ENCODE measurements around the gene NHLRC2.
"Not testable (repeated sequence)": the region's sequence is repeated elsewhere in the genome, so short reads cannot be mapped to it uniquely, and the experiment has no call there.

Gene NHLRC2, protein sequence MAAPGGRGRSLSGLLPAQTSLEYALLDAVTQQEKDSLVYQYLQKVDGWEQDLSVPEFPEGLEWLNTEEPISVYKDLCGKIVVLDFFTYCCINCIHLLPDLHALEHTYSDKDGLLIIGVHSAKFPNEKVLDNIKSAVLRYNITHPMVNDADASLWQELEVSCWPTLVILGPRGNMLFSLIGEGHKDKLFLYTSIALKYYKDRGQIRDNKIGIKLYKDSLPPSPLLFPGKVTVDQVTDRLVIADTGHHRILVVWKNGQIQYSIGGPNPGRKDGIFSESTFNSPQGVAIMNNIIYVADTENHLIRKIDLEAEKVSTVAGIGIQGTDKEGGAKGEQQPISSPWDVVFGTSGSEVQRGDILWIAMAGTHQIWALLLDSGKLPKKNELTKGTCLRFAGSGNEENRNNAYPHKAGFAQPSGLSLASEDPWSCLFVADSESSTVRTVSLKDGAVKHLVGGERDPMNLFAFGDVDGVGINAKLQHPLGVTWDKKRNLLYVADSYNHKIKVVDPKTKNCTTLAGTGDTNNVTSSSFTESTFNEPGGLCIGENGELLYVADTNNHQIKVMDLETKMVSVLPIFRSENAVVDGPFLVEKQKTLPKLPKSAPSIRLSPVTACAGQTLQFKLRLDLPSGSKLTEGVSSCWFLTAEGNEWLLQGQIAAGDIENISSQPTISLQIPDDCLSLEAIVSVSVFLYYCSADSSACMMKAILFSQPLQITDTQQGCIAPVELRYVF

DNA sequence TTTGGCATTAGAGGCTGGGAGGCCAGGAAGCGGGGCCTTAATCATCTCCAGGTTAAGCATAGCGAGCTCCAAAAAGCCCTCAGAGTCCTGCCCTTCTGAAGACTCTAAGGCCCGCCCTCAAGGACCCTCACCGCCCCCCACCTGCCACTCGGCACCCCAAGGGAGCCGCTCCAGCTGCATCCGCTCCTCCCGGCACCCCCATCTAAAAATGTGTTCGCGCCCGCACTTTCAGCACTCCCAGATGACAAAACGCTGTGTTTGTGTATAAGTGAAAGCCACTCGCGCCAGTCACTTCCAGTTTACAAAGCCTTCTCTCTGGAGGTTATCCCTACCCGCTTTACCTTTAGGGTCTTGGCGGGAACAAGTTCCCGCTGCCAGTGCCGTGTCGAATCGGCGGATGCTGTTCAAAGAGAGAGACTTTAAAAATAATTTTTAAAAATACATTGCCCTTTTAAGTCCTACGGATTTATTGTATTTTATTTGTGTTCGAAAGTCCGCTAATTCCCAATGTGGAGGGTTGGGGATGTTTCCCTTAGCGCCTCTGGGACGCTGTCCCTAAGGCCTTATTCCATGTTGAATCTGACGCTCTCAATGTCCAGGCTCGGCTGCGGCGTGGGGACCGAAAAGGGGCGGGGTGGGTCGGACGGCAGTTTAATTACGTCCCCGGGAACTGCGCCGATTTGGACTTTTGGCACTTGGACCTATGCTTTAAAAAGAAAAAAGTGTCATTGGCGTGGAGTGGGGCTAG lies at the start of gene NHLRC2, which contains the start of gene DCLRE1A:
TSS of gene NHLRC2 (plus strand) at position 649 of the 748 bp plus-strand sequence. CDS start 212 bp downstream, outside the sequence.
TSS of gene DCLRE1A (minus strand) at position 70 of the 748 bp plus-strand sequence. CDS start 900 bp downstream, outside the sequence.
- peak; percentile 40 to 64 (median 40) for DNase-seq (ENCODE audit: low read depth in 3 of 3)

DNA sequence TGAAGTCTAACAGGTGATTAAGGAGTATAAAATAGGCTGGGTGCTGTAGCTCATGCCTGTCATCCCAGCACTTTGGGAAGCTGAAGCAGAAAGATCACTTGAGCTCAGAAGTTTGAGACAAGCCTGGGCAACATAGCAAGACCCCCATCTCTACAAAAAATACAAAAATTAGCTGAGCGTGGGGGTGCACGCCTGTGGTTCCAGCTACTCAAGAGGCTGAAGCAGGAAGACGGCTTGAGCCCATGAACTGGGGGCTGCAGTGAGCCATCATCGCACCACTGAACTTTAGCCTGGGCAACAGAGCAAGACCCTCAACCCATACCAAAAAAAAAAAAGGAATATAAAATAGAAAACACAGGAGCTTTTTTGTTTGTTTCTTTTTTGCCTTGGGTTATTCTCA lies 48.0 kb upstream of the NHLRC2 start:
- DNase-seq (ENCODE audit: low read depth in 3 of 3) = no peak

DNA sequence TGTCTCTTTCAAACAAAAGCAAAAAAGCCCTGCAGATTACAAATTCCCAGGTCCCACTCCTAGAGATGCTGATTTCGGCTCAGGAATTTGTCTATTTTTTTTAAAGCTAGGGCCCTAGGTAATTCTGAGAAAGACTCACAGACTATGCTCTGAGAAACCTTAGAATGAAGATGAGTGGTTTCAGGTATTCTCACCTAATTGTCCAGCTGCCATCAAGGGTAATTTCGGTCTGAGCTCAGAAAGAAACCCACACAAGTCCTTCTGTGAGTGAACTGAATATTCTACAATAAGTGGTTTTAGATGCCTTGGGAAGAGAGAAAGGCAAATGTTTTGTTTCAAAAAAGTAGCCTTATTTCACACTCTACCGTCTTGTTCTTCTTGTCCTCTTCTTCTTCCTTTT lies 46.3 kb upstream of the NHLRC2 start:
- DNase-seq (ENCODE audit: low read depth in 3 of 3) = no peak

DNA sequence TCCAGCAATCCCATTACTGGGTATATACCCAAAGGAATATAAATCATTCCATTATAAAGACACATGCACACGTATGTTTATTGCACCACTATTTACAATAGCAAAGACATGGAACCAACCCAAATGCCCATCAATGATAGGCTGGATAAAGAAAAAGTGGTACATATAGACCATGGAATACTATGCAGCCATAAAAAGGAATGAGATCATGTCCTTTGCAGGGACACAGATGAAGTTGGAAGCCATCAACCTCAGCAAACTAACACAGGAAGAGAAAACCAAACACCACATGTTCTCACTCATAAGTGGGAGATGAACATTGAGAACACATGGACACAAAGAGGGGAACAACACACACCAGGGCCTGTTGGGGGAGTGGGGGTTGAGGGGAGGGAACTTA lies 39.8 kb upstream of the NHLRC2 start:
- DNase-seq (ENCODE audit: low read depth in 3 of 3) = not testable (repeated sequence)

DNA sequence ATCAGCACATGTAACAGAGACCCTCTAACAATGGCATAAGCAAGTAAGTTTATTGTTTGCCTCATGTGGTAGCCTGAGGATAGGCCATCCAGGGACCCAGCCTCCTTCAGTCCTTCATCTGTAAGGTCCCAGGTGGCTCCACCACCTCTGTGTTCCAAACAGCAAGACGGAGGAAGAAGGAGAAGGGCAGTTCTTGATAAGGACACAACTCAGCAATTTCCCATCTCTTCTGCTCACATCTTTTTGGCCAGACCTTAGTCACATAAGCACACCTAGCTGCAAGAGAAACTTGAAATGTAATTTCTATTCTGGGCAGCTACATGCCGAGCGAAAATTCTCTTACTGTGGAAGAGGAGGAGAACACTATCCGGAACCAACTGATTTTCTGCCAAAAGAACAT lies 34.5 kb upstream of the NHLRC2 start:
- no peak for DNase-seq (ENCODE audit: low read depth in 3 of 3)

DNA sequence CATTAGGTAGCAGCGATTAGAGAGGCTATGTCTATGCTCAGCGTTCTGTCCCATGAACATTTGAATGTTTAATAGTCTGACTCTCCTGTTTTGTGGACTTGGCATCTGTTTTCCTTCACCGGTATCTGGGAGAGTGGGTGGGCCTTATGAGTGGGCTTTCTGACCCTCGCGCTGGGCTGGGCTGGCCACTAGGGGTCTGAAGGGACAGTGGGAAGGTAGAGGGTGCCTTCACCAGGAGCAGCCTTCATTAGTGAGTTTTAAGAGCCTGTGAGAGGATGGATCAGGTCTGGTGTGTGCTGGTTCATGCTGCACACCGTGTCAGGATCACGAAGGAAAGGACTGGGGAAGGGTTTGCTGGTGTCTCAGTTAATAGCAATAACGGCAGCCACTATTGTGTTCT lies 34.0 kb upstream of the NHLRC2 start:
- DNase-seq (ENCODE audit: low read depth in 3 of 3) = no peak

DNA sequence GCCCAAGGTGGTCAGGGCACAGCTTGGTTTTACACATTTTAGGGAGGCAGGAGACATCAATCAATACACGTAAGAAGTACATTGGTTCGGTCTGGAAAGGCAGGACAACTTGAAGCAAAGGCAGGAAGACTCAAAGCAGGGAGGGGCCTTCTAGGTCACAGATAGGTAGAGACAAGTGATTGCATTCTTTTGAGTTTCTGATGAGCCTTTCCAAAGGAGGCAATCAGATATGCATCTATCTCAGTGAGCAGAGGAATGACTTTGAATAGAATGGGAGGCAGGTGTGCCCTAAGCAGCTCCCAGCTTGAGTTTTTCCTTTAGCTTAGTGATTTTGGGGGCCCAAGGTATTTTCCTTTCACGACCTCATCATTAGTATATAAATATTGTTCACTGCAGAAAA lies 33.2 kb upstream of the NHLRC2 start:
- DNase-seq (ENCODE audit: low read depth in 3 of 3) = not testable (repeated sequence)

DNA sequence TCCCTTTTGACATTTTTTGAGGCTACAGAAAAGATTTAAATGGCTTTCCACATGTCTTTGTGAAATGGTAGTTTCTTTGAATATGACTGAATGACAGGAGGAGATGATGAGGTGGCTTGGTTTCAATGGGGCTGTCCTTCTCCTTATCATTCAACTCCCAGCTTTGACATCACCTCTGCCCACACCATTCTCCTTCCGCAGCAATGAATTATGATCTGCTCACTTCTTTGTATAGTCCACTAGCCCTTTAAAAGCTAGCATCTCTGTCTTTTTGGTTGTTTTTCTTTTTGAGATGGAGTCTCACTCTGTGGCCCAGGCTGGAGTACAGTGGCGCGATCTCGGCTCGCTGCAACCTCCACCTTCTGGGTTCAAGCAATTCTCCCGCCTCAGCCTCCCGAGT lies 32.3 kb upstream of the NHLRC2 start:
- no peak for DNase-seq (ENCODE audit: low read depth in 3 of 3)

DNA sequence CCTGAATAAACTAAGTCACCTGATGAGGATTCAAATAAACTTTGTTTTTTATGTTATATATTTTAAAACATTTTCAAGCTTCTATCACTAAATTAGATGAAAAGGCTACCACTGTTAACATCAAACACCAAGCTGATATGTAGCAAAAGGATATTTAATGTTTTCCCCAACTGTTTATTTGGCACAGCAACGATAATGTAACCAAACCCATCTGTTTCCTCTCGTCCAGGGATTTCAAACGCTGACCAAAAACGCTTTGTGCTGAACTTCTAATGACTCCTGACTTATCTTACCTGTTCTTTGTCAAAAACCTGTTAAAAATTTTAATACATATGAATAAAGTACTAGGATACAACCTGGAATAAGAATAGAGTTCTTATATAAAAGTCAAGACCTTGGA lies 31.1 kb upstream of the NHLRC2 start:
- DNase-seq (ENCODE audit: low read depth in 3 of 3) = no peak

DNA sequence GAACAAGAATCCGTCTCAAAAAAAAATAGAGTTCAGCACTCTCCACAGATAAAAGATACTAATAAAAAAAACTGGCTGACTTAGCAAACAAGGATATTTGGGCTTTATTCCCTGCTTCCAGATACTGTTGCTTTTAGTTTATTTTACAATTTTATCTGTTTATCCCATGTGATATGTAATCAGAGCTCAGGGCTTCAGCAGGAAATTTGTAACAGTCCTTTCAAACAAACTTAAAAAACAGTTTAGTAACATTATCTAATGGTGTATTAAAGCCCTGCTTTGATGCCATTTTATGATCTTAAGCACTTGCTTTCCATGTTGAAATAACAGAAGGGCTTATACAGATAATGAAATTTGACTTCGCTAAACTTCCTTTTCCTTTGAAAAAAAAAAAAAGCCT lies 28.7 kb upstream of the NHLRC2 start:
- no peak for DNase-seq (ENCODE audit: low read depth in 3 of 3)

DNA sequence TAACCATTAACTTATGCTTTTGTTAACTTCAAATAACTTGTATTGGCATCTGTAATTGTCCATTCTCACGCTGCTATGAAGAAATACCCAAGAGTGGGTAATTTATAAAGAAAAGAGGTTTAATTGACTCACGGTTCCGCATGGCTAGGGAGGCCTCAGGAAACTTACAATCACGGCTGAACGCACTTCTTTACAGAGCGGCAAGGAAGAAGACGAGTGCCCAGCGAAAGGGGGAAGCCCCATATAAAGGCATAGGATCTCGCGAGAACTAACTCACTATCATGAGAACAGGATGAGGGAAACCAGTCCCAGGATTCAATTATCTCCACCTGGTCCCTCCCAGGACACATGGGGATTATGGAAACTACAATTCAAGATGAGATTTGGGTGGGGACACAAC lies 25.9 kb upstream of the NHLRC2 start:
- not testable (repeated sequence) for DNase-seq (ENCODE audit: low read depth in 3 of 3)

DNA sequence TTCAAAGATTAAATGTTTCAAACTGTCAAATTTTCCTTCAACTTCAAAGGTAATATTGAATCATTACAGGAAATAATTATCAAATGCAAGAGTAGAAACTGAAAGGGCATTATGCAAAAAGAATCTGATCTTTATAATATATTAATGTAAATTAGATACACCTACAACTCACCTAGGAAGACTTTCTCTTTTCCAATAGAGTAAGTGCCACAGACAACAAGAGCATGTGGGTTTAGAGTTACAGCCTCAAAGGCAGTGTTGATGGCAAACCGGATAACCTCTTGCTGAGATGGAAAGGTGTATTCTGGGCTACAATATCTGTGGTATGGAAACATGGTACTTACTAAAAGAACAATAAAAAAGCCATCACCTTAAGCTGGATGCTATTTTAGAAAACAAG lies 12.3 kb upstream of the NHLRC2 start:
- DNase-seq (ENCODE audit: low read depth in 3 of 3) = no peak

DNA sequence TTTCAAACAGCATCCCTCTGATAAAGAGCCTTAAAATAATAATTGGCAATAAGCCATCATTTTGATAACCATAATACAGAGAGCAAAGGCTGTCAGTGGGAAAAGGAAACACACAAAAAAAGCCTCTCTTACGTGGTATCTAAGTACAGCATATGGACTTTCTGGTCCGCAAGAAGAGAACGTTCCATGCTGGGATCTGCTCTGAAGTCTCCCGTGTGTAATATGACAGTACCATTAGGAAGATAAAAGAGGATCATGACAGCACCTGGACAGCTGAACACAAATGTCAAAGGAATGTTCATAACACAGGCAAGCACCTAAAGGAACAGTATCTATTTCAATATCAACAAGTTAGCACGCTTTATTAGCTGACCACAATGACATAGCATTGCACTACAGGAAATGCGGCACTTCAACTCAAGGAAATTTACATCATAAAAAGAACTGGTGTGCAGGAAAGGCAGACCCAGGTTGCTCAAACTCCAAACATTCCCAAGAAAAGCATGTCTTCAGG lies 10.4 kb upstream of the NHLRC2 start:
- DNase-seq (ENCODE audit: low read depth in 3 of 3) = no peak

DNA sequence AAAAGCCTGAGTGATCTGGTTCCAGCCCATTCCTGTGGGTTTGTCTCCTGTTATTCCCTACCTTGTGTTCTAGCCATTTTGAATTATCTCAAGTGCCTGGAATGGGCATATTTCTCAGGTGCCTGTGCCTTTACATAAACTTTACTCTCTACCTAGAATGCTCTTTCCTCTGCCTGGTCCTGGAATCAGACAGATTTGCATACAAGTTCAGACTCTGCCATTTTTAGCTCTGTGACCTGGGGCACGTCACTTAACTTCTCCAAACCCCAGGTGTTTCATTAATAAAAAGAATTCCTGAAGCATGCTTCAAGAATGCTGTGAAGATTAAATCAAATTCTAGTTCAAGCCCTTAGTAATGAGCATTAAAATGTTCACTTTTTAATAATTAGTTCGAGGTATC lies 8.4 kb upstream of the NHLRC2 start:
- no peak for DNase-seq (ENCODE audit: low read depth in 3 of 3)

DNA sequence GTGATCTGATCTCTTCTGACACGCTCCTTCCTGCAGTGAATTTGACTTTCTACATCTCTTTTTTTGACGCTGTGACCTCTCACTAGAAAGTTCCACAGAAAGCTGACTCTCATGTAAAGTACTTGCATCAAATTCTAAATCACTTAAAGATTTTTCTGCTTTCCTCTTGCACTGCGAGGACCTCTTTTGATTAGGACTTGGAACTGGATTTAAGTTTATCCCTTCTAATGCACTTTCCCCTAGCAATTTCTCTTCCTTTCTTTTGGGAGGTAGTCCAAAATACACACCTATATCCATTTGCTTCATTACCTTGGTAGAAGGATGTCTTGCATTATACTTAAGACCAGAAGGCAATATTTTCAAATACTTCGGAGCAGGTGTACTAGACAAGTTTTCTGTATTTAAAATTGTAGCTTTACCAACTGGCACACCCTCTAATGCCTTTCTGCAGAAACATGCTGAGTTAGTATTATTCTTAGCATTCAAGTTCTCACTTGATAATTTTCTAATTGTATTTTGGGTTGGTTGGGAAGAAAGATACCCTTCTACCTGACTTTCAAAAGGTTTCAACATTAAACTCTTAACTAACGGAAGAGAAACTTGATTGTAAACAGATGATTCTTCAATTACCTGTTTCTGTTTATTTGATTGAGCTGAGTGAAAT lies 5.2 kb upstream of the NHLRC2 start:
- DNase-seq (ENCODE audit: low read depth in 3 of 3) = no peak

DNA sequence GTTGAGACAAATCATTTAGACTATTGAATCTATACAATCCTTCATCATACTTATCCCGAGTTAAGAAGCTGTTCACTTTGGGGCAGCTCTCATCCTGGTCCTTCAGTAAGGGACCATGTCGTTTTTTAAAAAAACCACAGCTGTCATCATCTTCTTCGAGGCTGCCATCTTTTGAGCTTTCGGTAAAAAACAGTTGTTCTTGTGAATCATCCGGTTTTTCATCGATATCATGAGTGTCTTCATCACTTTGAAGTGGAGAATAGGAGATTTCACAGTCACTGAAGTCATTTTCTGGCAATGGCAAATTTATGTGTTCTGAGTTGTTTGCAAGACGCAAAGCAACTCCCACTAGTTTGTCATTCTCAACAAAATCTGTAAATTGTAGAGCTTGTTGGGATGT lies 4.5 kb upstream of the NHLRC2 start:
- no peak for DNase-seq (ENCODE audit: low read depth in 3 of 3)

DNA sequence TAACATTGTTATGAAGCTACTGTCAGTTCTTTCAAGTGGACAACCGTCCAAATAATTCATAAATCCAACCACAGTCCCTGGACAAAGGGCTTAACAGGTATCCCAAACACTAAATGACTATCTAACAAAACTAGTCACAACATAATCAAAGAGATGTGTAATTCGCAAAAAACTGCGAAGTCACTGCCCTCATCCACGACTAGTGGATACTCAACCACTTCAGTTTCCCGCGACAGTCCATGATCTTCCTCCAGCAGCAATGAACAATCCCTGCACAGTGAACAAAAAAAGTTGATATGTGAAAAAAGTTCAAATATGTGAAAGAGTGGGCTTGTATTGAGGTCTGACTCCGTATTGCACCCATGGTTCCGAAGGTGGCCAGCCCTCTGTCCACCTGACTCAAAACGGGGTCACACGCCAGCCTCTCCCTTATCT lies 866 bp upstream of the NHLRC2 start:
- DNase-seq (ENCODE audit: low read depth in 3 of 3) = no peak

DNA sequence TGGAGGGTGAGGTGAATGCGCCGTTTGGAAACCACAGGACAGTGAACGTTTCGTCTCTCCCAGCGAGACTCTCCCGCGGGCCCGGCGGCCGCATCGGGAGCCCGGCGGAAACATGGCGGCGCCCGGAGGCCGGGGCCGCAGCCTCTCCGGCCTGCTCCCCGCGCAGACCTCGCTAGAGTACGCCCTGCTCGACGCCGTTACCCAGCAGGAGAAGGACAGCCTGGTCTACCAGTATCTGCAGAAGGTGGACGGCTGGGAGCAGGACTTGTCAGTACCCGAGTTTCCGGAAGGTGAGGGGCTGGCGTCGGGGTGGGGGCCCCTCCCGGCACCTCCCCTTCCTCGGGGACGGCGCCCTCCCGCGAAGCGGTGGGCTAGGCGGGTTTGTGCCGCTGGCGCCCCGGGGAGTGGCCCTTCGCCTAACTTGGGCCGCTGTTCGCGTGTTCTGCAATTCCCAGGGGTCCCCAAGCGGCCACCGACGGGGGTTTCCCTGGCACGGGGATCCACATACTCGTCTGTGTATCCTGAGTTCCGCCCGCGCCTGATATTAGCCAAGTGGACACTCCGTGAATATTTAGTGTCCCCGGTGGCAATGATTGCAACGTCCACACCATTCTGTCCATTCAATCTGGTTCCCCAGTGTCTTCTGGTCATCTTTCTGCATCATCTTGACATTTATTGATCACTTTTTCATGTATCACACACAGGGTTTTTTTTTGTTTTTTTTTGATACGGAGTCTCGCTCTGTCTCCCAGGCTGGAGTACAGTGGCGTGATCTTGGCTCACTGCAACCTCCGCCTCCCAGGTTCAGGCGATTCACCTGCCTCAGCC lies 514 bp downstream of the NHLRC2 start:
- DNase-seq (ENCODE audit: low read depth in 3 of 3) = peak in 2 of 3 experiments; percentile 12 to 36

DNA sequence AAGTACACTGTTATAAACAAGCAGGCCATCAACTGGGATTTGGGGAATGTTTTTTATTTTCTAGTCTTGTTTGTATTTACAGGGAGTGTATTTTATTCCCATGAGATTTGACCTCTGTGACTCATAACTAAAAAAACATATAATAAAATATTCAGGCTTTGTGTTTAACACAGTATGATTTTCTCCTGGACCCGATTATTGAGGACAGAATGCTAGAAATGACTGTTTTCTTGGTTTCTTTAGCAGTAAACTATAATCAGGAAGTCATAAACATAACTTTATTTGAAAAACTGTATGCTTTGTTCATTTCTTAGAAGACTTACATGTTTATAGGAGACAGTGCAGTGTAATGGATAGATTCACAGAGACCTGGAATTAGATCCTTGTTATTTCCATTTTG lies 2.1 kb downstream of the NHLRC2 start:
- no peak for DNase-seq (ENCODE audit: low read depth in 3 of 3)

DNA sequence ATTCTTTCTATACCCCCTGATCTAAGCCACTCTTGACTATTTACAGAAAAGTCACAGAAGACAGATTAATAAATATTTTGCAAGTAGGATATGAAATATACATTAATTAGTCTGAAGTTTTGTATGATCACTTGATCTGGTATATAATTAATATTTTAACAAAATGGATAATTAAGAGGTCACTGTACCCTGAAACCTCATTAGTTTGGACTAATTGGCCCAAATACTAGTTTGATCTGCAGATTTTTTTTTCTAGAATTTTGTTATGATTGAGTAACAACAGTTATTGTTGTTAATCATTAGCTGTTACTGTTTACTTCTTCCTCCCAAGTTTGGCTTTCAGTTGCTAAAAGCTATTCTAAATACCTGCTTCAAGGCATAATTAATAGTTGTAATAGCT lies 2.7 kb downstream of the NHLRC2 start:
- no peak for DNase-seq (ENCODE audit: low read depth in 3 of 3)

DNA sequence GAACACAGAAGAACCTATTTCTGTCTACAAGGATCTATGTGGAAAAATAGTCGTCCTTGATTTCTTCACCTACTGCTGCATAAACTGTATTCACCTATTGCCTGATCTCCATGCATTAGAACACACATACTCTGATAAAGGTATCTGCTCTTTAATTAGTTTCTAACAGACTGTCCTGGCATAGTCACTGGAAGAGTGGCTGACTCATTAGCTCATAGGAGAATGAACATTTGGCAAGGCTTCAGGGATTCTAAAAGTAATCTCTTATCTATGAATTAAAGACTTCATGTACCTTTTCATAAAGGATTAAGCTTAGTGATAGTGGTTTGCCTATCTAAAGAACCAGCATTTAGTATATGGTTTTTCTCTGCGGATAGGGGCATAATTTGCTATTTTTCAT lies 4.1 kb downstream of the NHLRC2 start:
- no peak for DNase-seq (ENCODE audit: low read depth in 3 of 3)
